Hepatocyte (in vitro differentiated cells): Measurements from ENCODE around the gene RBL1. TPM values are rescaled to one million over a fixed set of nuclear protein-coding genes. Genes with fewer than 3 reads are reported as not detected.
"Not testable (repeated sequence)": the region's sequence is repeated elsewhere in the genome, so short reads cannot be mapped to it uniquely, and the experiment has no call there.

Experiments used
- DNase-seq: peaks from one replicate; pipeline ENCODE4 v3.0.0-alpha.2; 2016; ENCODE audit warnings: low spot score
- H2AFZ ChIP-seq: fragments of 200-600 bp; sonication (generic); 2 replicates; pipeline ENCODE4 v1.6.0; 2016; ENCODE audit warnings: antibody characterized with exemption, mild to moderate bottlenecking
- H3K27ac ChIP-seq: fragments of 200-600 bp; sonication (generic); 2 replicates; pipeline ENCODE4 v1.5.1; 2016; ENCODE audit warnings: mild to moderate bottlenecking
- H3K27me3 ChIP-seq: fragments of 200-600 bp; sonication (generic); 2 replicates; pipeline ENCODE4 v1.6.1; 2016
- H3K36me3 ChIP-seq: fragments of 200-600 bp; sonication (generic); replicated peaks from 2 replicates; pipeline ENCODE4 v1.5.1; 2016; ENCODE audit warnings: low read depth; ENCODE audit not compliant: insufficient read depth
- H3K4me1 ChIP-seq: fragments of 200-600 bp; sonication (generic); 2 replicates; pipeline ENCODE4 v1.5.1; 2016; ENCODE audit warnings: mild to moderate bottlenecking, moderate library complexity; ENCODE audit not compliant: insufficient read depth
- H3K4me2 ChIP-seq: fragments of 200-600 bp; sonication (generic); 2 replicates; pipeline ENCODE4 v1.6.0; 2016
- H3K4me3 ChIP-seq: fragments of 200-600 bp; sonication (generic); 2 replicates; pipeline ENCODE4 v1.5.1; 2016; ENCODE audit warnings: mild to moderate bottlenecking
- H3K79me2 ChIP-seq: fragments of 200-600 bp; sonication (generic); 2 replicates; pipeline ENCODE4 v1.6.0; 2017; ENCODE audit warnings: mild to moderate bottlenecking
- H3K9me2 ChIP-seq: fragments of 200-600 bp; sonication (generic); replicated peaks from 2 replicates; pipeline ENCODE4 v1.6.0; 2017; ENCODE audit warnings: mild to moderate bottlenecking; ENCODE audit not compliant: insufficient read depth
- H3K9me3 ChIP-seq: fragments of 200-600 bp; sonication (generic); 2 replicates; pipeline ENCODE4 v1.5.1; 2016; ENCODE audit warnings: low read depth, mild to moderate bottlenecking
- H4K20me1 ChIP-seq: fragments of 200-600 bp; sonication (generic); 2 replicates; pipeline ENCODE4 v1.6.0; 2016; ENCODE audit warnings: mild to moderate bottlenecking; ENCODE audit not compliant: insufficient read depth, poor library complexity, severe bottlenecking
- EZH2 ChIP-seq: fragments of 200-600 bp; sonication (generic); IDR thresholded peaks from 2 replicates; pipeline ENCODE4 v1.6.1; 2016; ENCODE audit warnings: antibody characterized with exemption, mild to moderate bottlenecking, borderline replicate concordance
- EZH2phosphoT487 ChIP-seq: fragments of 200-600 bp; sonication (generic); IDR thresholded peaks from one replicate; pipeline ENCODE4 v1.6.1; 2018; ENCODE audit warnings: antibody characterized with exemption, mild to moderate bottlenecking, low read depth, moderate library complexity; ENCODE audit not compliant: unreplicated experiment, severe bottlenecking
- WGBS: methylation state at CpG from one replicate; pipeline ENCODE4 v1.1.6; 2016; ENCODE audit warnings: low lambda C conversion rate; ENCODE audit errors: missing lambda C conversion rate; 5-methylcytosine and 5-hydroxymethylcytosine counted together
- polyA plus RNA-seq: library from polyadenylated mRNA; unstranded; fragments of >200 nt; fragmentation: Nextera tagmentation; extraction: Ambion mirVana; gene quantifications from 2 replicates; pipeline ENCODE4 v1.2.1, GENCODE V29; 2016
- total RNA-seq: library from RNA; depleted of rRNA; stranded (reverse); fragments of >200 nt; gene quantifications from 2 replicates; pipeline ENCODE4 v1.2.3, GENCODE V29; 2014
- TF ChIP-seq, protein P1 (sequence below): fragments of 200-600 bp; sonication (generic); IDR thresholded peaks from 2 replicates; pipeline ENCODE4 v1.5.1; 2016; ENCODE audit warnings: antibody characterized with exemption, mild to moderate bottlenecking; ENCODE audit not compliant: poor library complexity

The RBL1 gene
- total and polyA plus RNA-seq, 2 experiments from 2014 or later = 2.5 to 7.5 TPM

DNA sequence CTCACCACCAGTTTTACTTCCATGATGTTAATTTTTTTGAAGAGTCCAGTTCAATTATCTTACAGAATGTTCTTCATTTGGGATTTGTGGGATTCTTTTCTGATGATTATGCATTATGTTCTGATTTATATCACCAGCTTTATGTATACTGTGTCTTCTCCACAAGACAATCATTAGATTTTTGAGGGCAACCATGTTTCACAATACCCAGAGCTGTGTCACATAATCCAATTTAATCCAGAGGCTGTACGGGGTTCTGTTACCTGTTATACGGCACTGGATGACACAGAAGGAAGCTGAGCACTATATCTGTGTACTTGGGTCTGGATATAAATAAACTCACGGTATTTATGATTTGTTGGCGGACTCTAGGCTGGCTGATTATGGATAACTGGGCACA, 41.8 kb upstream of the RBL1 start:
- Histone ChIP-seq H2AFZ (no peak overlapping the region), H3K4me3 (no peak overlapping the region), H3K27me3 (no peaks in the 10 kb centered on the region), H3K9me3 (no peaks in the 10 kb centered on the region), H4K20me1 (no peaks in the 10 kb centered on the region), H3K4me2 (no peak overlapping the region), H3K36me3 (no peaks in the 10 kb centered on the region), H3K27ac (no peak overlapping the region), H3K9me2 (no peaks in the 10 kb centered on the region), H3K4me1 (no peaks in the 10 kb centered on the region), H3K79me2 (no peaks in the 10 kb centered on the region)
- DNase-seq = no peak
- no peak for TF ChIP-seq EZH2
- TF ChIP-seq, protein P1, sequence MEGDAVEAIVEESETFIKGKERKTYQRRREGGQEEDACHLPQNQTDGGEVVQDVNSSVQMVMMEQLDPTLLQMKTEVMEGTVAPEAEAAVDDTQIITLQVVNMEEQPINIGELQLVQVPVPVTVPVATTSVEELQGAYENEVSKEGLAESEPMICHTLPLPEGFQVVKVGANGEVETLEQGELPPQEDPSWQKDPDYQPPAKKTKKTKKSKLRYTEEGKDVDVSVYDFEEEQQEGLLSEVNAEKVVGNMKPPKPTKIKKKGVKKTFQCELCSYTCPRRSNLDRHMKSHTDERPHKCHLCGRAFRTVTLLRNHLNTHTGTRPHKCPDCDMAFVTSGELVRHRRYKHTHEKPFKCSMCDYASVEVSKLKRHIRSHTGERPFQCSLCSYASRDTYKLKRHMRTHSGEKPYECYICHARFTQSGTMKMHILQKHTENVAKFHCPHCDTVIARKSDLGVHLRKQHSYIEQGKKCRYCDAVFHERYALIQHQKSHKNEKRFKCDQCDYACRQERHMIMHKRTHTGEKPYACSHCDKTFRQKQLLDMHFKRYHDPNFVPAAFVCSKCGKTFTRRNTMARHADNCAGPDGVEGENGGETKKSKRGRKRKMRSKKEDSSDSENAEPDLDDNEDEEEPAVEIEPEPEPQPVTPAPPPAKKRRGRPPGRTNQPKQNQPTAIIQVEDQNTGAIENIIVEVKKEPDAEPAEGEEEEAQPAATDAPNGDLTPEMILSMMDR = no peak
- no peak for TF ChIP-seq EZH2phosphoT487
- 85% methylated on average over 4 of the region's 4 CpGs for WGBS

DNA sequence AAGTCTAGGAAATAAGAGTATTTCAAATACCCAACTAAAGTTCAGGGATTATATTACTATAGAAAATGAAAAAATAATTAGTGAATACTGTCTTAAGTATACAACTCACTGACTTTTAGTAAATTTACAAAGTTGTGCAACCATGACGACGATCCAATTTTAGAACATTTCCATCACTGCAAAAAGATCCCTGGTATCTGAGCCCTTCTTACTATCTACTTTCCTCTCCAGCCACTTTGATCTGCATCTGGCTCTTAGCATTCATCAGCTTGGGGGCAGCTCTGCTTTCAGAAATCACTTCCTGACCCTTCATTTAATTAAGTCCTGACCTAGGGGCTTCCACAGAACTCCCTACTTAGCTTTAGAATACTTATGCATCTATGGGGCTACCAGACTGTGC, 38.2 kb upstream of the RBL1 start:
- H3K27me3 ChIP-seq = no peaks in the 10 kb centered on the region
- no peaks in the 10 kb centered on the region for H4K20me1 ChIP-seq
- TF ChIP-seq EZH2phosphoT487 (no peak), EZH2 (no peak)
- TF ChIP-seq, protein P1 = no peak
- H3K27ac ChIP-seq = no peak overlapping the region
- no peaks in the 10 kb centered on the region for H3K9me3 ChIP-seq
- 87% methylated on average over 2 of the region's 2 CpGs for WGBS
- H3K4me1 ChIP-seq = no peaks in the 10 kb centered on the region
- no peak overlapping the region for H3K4me3 ChIP-seq
- H2AFZ ChIP-seq = no peak overlapping the region
- no peaks in the 10 kb centered on the region for H3K9me2 ChIP-seq
- H3K79me2 ChIP-seq = no peaks in the 10 kb centered on the region
- no peaks in the 10 kb centered on the region for H3K36me3 ChIP-seq
- no peak for DNase-seq
- no peak overlapping the region for H3K4me2 ChIP-seq

DNA sequence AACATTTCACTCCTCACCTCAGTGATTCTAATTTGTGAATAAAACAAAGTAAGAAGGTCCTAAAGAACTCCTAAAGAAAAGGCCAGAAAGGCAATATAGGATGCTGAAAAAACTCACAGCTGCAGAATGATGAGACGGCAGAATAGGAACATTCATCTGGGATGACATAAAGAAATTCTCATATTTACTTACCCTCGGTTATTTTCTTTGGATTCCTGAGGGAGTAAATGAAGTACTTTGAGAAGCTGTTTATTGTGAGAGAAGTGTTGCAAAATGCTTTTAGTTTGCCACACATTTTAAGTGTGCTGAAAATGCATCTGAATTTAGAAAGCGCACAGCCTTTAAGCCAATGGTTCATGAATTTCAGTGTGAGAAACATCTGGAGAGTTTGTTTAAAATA, 35.7 kb upstream of the RBL1 start:
- Histone ChIP-seq H2AFZ (no peak overlapping the region), H3K9me2 (no peaks in the 10 kb centered on the region), H3K4me3 (no peak overlapping the region), H3K27me3 (no peaks in the 10 kb centered on the region), H3K36me3 (no peaks in the 10 kb centered on the region), H3K79me2 (no peaks in the 10 kb centered on the region), H3K4me1 (no peaks in the 10 kb centered on the region), H4K20me1 (no peaks in the 10 kb centered on the region), H3K9me3 (no peaks in the 10 kb centered on the region), H3K4me2 (no peak overlapping the region), H3K27ac (no peak overlapping the region)
- TF ChIP-seq, protein P1 = no peak
- TF ChIP-seq EZH2phosphoT487 (no peak), EZH2 (no peak)
- no peak for DNase-seq
- WGBS = 83% methylated on average over 3 of the region's 3 CpGs

DNA sequence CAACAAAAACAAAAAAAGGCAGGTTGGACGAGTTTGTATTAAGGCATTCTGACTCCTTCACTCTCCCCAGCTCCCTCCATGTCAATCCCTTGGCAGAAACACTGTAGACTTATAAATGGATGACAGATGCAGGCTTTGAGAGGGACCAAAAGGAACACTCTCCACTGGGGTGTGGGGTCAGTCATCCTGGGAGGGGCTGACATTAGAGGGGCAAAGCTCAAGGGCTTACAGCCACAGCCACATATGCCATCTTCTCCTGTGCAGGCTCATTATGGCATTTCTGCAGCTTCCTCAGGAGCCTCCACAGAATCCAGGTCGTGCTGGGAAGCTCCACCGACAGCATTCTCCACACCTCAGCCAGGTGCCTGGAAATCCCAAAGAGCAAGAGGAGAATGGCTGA, 33.0 kb upstream of the RBL1 start:
- Histone ChIP-seq H3K4me3 (no peak overlapping the region), H3K27me3 (no peaks in the 10 kb centered on the region), H3K79me2 (no peaks in the 10 kb centered on the region), H3K9me3 (no peaks in the 10 kb centered on the region), H3K27ac (no peak overlapping the region), H3K9me2 (no peaks in the 10 kb centered on the region), H2AFZ (no peak overlapping the region), H3K4me2 (no peak overlapping the region), H3K4me1 (no peaks in the 10 kb centered on the region), H4K20me1 (no peaks in the 10 kb centered on the region), H3K36me3 (no peaks in the 10 kb centered on the region)
- 55% methylated on average over 3 of the region's 3 CpGs for WGBS
- TF ChIP-seq, protein P1 = no peak
- no peak for TF ChIP-seq EZH2phosphoT487
- no peak for DNase-seq

DNA sequence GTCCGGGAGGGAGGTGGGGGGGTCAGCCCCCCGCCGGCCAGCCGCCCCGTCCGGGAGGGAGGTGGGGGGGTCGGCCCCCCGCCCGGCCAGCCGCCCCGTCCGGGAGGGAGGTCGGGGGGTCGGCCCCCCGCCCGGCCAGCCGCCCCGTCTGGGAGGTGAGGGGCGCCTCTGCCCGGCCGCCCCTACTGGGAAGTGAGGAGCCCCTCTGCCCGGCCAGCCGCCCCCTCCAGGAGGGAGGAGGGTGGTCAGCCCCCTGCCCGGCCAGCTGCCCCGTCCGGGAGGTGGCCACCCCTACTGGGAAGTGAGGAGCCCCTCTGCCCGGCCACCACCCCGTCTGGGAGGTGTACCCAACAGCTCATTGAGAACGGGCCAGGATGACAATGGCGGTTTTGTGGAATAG, 30.5 kb upstream of the RBL1 start:
- H3K4me1 ChIP-seq, H3K36me3 ChIP-seq: not testable (repeated sequence)
- WGBS = no CpG with 5 or more reads among the region's 30 CpGs

More for the DNA sequence above, 30.5 kb upstream of the RBL1 start:
- H3K27ac ChIP-seq, H2AFZ ChIP-seq, H3K4me2 ChIP-seq, H3K27me3 ChIP-seq, H3K9me3 ChIP-seq, H4K20me1 ChIP-seq, DNase-seq, H3K4me3 ChIP-seq, H3K9me2 ChIP-seq, H3K79me2 ChIP-seq: not testable (repeated sequence)
